K562 (cell line): ENCODE results near the gene SLC6A8. TPM values are rescaled to one million over a fixed set of nuclear protein-coding genes. Genes with fewer than 3 reads are reported as not detected.

Experiments used
- C11orf30 ChIP-seq: fragments of 450-650 bp; IDR thresholded peaks from 2 replicates; pipeline ENCODE4 v1.6.1; 2016; ENCODE audit warnings: low read depth, mild to moderate bottlenecking
- CHCHD3 ChIP-seq: fragments of 250-450 bp; sonication (Bioruptor Pico); IDR thresholded peaks from 2 replicates; pipeline ENCODE4 v2.1.2; 2022; ENCODE audit warnings: mild to moderate bottlenecking
- HDAC3 ChIP-seq: fragments of 450-650 bp; IDR thresholded peaks from 2 replicates; pipeline ENCODE4 v1.6.1; 2018; ENCODE audit warnings: borderline replicate concordance, mild to moderate bottlenecking, moderate library complexity; ENCODE audit not compliant: partially characterized antibody
- KDM5B ChIP-seq: fragments of 200-600 bp; sonication (generic); IDR thresholded peaks from 2 replicates; pipeline ENCODE4 v1.6.1; 2012; ENCODE audit warnings: low read depth, mild to moderate bottlenecking, moderate library complexity, low read length, control low read depth, inconsistent platforms; ENCODE audit not compliant: insufficient replicate concordance
- NCOR1 ChIP-seq: fragments of 450-650 bp; IDR thresholded peaks from 2 replicates; pipeline ENCODE4 v1.6.1; 2016; ENCODE audit warnings: mild to moderate bottlenecking, moderate library complexity
- PCBP2 ChIP-seq: fragments of 200-400 bp; formaldehyde crosslinking; IDR thresholded peaks from 2 replicates; pipeline ENCODE4 v1.6.1; 2018; ENCODE audit warnings: low read length, low read depth, mild to moderate bottlenecking, moderate library complexity; ENCODE audit not compliant: poor library complexity, severe bottlenecking
- POLR2AphosphoS2 ChIP-seq: IDR thresholded peaks from 2 replicates; pipeline ENCODE4 v1.6.1; 2012; ENCODE audit warnings: low read length, improper control_type of control experiment
- POLR2G ChIP-seq: fragments of 200-400 bp; formaldehyde crosslinking; IDR thresholded peaks from 2 replicates; pipeline ENCODE4 v1.6.1; 2017; ENCODE audit warnings: low read depth, mild to moderate bottlenecking, antibody characterized with exemption, low read length, moderate library complexity
- PTBP1 ChIP-seq: fragments of 200-400 bp; formaldehyde crosslinking; IDR thresholded peaks from 2 replicates; pipeline ENCODE4 v1.6.1; 2017; ENCODE audit warnings: low read depth, low read length
- RBFOX2 ChIP-seq: fragments of 200-400 bp; formaldehyde crosslinking; IDR thresholded peaks from 2 replicates; pipeline ENCODE4 v1.6.1; 2017; ENCODE audit warnings: low read depth, mild to moderate bottlenecking, low read length, moderate library complexity
- SRSF3 ChIP-seq: fragments of 200-400 bp; formaldehyde crosslinking; IDR thresholded peaks from 2 replicates; pipeline ENCODE4 v1.6.1; 2016; ENCODE audit warnings: mild to moderate bottlenecking, low read length, moderate library complexity; ENCODE audit not compliant: insufficient read depth
- TAL1 ChIP-seq: fragments of 450-650 bp; IDR thresholded peaks from 2 replicates; pipeline ENCODE4 v1.6.1; 2016; ENCODE audit warnings: mild to moderate bottlenecking
- ZBTB7A ChIP-seq: IDR thresholded peaks from 2 replicates; pipeline ENCODE4 v1.6.1; 2011; ENCODE audit warnings: low read depth, mild to moderate bottlenecking, low read length, moderate library complexity, borderline replicate concordance; ENCODE audit not compliant: control insufficient read depth
- ZNF586 ChIP-seq: fragments of 450-650 bp; formaldehyde crosslinking; conservative IDR thresholded peaks from 2 replicates; pipeline ENCODE4 v1.4.0; 2020; ENCODE audit warnings: mild to moderate bottlenecking, moderate library complexity
- ZNF695 ChIP-seq: fragments of 450-650 bp; formaldehyde crosslinking; IDR thresholded peaks from 2 replicates; pipeline ENCODE4 v1.4.0; 2020; ENCODE audit warnings: mild to moderate bottlenecking, moderate library complexity
- polyA plus RNA-seq, 8 experiments: library from polyadenylated mRNA; depleted of rRNA in 4 of 8; stranded (reverse) in 5 of 8; unstranded in 3 of 8; fragments of >200 nt; fragmentation: Nextera tagmentation in 2 of 8; fragmentation: Illumina TruSeq in 1 of 8; extraction: Ambion mirVana in 2 of 8; extraction: Trizol in 1 of 8; gene quantifications; 2 replicates each; pipeline versions ENCODE4 v1.2.1 to v1.2.3, GENCODE V29; 2011 to 2014; ENCODE audit warnings: inconsistent platforms in 1 of 8, missing spikeins in 1 of 8
- total RNA-seq, 7 experiments: library from RNA; depleted of rRNA in 6 of 7; stranded (reverse); fragments of >200 nt in 6 of 7; fragmentation: Illumina TruSeq in 2 of 7; extraction: Trizol in 2 of 7; gene quantifications; 2 replicates each; pipeline versions ENCODE4 v1.2.1 to v1.2.3, GENCODE V29; 2011 to 2021; ENCODE audit warnings: low replicate concordance in 1 of 7
- TF ChIP-seq, protein P1 (sequence below): sonication (generic); formaldehyde crosslinking; IDR thresholded peaks from 2 replicates; pipeline ENCODE4 v1.8.0; 2022; ENCODE audit warnings: missing genetic modification reagents, mild to moderate bottlenecking, moderate library complexity, borderline replicate concordance
- TF ChIP-seq, protein P2 (sequence below): fragments of 150-350 bp; conservative IDR thresholded peaks from 2 replicates; pipeline ENCODE4 v1.6.1; 2014; ENCODE audit warnings: low read length
- TF ChIP-seq, protein P3 (sequence below): sonication (generic); formaldehyde crosslinking; IDR thresholded peaks from 2 replicates; pipeline ENCODE4 v1.8.0; 2023; ENCODE audit warnings: mild to moderate bottlenecking, missing genetic modification reagents
- TF ChIP-seq, protein P4 (sequence below): fragments of 150-350 bp; IDR thresholded peaks from 2 replicates; pipeline ENCODE4 v1.6.1; 2014; ENCODE audit warnings: low read depth, mild to moderate bottlenecking, low read length, borderline replicate concordance

The SLC6A8 gene
- total and polyA plus RNA-seq, 9 of the 15 experiments (the other 6 are each of a cell fraction or from before 2014, with no cell fraction given): 0.68 to 144 (median 34.3) TPM

DNA sequence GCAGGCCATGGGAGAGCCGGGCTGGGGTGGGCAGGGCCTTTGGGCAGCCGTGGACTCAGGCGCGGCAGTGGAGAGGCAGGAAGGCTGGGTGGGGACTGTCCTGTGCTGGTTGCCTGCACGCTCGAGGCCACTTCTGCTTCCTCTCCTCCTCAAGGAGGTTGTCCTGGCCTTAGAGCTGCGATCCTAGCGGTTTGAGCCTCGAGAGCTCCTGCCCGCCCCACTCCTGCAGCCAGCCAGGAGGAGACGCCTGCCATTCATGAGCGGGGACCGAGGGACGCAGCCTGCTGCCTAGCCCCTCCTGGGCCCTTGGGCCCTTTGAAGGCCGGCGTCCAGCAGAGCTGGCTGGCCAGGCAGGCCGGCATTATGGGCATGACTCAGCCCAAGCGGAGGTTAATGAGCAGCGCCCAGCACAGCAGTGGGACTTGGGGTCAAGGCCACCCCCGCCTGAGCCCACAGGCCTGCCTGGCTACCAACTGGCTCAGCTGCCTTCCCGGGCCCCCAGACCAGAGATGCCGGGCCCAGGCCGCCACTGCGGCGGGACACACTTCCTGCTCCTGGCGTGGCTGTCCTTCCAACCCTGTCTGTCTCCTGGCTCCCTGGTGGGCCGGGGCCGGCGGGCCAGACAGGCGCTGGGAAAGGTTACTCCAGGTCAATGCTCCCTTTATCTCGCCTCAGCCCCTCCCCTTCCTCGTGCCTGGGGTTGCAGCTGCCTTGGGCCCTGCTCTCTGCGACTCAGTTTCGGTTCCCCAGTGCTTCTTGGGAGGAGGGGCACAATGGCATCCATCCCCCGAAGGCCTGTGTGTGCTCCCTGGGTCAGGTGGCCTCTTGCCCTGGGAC is 38.8 kb downstream of the SLC6A8 start (continued):
- peak; percentile 65 for TF ChIP-seq C11orf30
- no peak for TF ChIP-seq ZNF586 (CRISPR knock-in tag)
- TF ChIP-seq, protein P1, sequence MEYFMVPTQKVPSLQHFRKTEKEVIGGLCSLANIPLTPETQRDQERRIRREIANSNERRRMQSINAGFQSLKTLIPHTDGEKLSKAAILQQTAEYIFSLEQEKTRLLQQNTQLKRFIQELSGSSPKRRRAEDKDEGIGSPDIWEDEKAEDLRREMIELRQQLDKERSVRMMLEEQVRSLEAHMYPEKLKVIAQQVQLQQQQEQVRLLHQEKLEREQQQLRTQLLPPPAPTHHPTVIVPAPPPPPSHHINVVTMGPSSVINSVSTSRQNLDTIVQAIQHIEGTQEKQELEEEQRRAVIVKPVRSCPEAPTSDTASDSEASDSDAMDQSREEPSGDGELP (CRISPR knock-in tag): peak; percentile 75; the same call in 1 of the 2 replicates
- peak; percentile 68 for TF ChIP-seq RBFOX2
- no peak for TF ChIP-seq PTBP1
- TF ChIP-seq PCBP2: no peak
- no peak for TF ChIP-seq HDAC3
- TF ChIP-seq, protein P2, sequence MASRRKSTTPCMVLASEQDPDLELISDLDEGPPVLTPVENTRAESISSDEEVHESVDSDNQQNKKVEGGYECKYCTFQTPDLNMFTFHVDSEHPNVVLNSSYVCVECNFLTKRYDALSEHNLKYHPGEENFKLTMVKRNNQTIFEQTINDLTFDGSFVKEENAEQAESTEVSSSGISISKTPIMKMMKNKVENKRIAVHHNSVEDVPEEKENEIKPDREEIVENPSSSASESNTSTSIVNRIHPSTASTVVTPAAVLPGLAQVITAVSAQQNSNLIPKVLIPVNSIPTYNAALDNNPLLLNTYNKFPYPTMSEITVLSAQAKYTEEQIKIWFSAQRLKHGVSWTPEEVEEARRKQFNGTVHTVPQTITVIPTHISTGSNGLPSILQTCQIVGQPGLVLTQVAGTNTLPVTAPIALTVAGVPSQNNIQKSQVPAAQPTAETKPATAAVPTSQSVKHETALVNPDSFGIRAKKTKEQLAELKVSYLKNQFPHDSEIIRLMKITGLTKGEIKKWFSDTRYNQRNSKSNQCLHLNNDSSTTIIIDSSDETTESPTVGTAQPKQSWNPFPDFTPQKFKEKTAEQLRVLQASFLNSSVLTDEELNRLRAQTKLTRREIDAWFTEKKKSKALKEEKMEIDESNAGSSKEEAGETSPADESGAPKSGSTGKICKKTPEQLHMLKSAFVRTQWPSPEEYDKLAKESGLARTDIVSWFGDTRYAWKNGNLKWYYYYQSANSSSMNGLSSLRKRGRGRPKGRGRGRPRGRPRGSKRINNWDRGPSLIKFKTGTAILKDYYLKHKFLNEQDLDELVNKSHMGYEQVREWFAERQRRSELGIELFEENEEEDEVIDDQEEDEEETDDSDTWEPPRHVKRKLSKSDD: no peak
- peak; percentile 13 for TF ChIP-seq KDM5B
- TF ChIP-seq, protein P3, sequence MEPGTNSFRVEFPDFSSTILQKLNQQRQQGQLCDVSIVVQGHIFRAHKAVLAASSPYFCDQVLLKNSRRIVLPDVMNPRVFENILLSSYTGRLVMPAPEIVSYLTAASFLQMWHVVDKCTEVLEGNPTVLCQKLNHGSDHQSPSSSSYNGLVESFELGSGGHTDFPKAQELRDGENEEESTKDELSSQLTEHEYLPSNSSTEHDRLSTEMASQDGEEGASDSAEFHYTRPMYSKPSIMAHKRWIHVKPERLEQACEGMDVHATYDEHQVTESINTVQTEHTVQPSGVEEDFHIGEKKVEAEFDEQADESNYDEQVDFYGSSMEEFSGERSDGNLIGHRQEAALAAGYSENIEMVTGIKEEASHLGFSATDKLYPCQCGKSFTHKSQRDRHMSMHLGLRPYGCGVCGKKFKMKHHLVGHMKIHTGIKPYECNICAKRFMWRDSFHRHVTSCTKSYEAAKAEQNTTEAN (CRISPR knock-in tag): no peak
- TF ChIP-seq ZBTB7A: peak; percentile 50; the same call in 1 of the 2 replicates
- TF ChIP-seq ZNF695: no peak
- no peak for TF ChIP-seq SRSF3
- TF ChIP-seq CHCHD3 (CRISPR knock-in tag): no peak
- no peak for TF ChIP-seq TAL1
- peak; percentile 48 for TF ChIP-seq POLR2G
- TF ChIP-seq NCOR1: peak; percentile 91
- TF ChIP-seq POLR2AphosphoS2: no peak
- TF ChIP-seq, protein P4, sequence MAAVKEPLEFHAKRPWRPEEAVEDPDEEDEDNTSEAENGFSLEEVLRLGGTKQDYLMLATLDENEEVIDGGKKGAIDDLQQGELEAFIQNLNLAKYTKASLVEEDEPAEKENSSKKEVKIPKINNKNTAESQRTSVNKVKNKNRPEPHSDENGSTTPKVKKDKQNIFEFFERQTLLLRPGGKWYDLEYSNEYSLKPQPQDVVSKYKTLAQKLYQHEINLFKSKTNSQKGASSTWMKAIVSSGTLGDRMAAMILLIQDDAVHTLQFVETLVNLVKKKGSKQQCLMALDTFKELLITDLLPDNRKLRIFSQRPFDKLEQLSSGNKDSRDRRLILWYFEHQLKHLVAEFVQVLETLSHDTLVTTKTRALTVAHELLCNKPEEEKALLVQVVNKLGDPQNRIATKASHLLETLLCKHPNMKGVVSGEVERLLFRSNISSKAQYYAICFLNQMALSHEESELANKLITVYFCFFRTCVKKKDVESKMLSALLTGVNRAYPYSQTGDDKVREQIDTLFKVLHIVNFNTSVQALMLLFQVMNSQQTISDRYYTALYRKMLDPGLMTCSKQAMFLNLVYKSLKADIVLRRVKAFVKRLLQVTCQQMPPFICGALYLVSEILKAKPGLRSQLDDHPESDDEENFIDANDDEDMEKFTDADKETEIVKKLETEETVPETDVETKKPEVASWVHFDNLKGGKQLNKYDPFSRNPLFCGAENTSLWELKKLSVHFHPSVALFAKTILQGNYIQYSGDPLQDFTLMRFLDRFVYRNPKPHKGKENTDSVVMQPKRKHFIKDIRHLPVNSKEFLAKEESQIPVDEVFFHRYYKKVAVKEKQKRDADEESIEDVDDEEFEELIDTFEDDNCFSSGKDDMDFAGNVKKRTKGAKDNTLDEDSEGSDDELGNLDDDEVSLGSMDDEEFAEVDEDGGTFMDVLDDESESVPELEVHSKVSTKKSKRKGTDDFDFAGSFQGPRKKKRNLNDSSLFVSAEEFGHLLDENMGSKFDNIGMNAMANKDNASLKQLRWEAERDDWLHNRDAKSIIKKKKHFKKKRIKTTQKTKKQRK: no peak
